K562 (cell line): ENCODE results near the gene NFE2. TPM values are rescaled to one million over a fixed set of nuclear protein-coding genes. Genes with fewer than 3 reads are reported as not detected.

Experiments
- ATAC-seq: fragments of 200-7000 bp; cut with Tn5 transposase; 3 replicates; pipeline ENCODE4 v1.9.1; 2020; ENCODE audit warnings: moderate library complexity
- BruUV-seq: library from RNA; stranded (reverse); fragments of 400-500 nt; replicated peaks from 2 replicates; lab custom pipeline; 2021; lab: Mats Ljungman, UMichigan
- CTCF ChIA-PET: fragments of 300-600 bp; formaldehyde crosslinking; extraction: SDS; loops from one replicate; lab custom pipeline; 2021; ENCODE audit warnings: low intra/inter-chr PET ratio; lab: Yijun Ruan, JAX
- POLR2A ChIA-PET: fragments of 300-600, 350-650 bp; sonication (Branson Sonifier 250); formaldehyde crosslinking; extraction: SDS; loops from one replicate; lab custom pipeline; 2021; ENCODE audit warnings: antibody characterized with exemption, inconsistent platforms; lab: Yijun Ruan, JAX
- DNase-seq, 4 experiments: peaks; one replicate each; pipeline versions ENCODE4 v3.0.0 to v3.0.0-alpha.2; 2011 to 2018; ENCODE audit warnings: low spot score in 3 of 4, mixed read lengths in 3 of 4; ENCODE audit errors: extremely low read depth in 1 of 4
- FAIRE-seq: peaks from 2 replicates; lab custom pipeline; 2011; peaks lifted over from hg19 to GRCh38; lab: Jason Lieb, UNC
- H2AFZ ChIP-seq: 2 replicates; pipeline ENCODE4 v1.6.0; 2011; ENCODE audit warnings: low read depth, low read length, control low read depth, inconsistent platforms
- H3K27ac ChIP-seq: fragments of 200-600 bp; 3 replicates; pipeline ENCODE4 v1.8.0; 2011; ENCODE audit warnings: low read depth, mild to moderate bottlenecking, control low read depth, inconsistent platforms, low read length, moderate library complexity, mixed read lengths; ENCODE audit errors: extremely low read depth
- H3K27me3 ChIP-seq, 2 experiments: fragments of 300-600 bp in 1 of 2; 2 replicates in 1 of 2; 3 replicates in 1 of 2; pipeline versions ENCODE4 v1.6.0 to v1.8.0; 2011; ENCODE audit warnings: inconsistent platforms in 2 of 2, low read length in 2 of 2, mild to moderate bottlenecking in 1 of 2, mixed read lengths in 1 of 2, moderate library complexity in 1 of 2; ENCODE audit not compliant: control insufficient read depth in 2 of 2, insufficient read depth in 2 of 2
- H3K36me3 ChIP-seq: fragments of 300-600 bp; 3 replicates; pipeline ENCODE4 v1.8.0; 2011; ENCODE audit warnings: mild to moderate bottlenecking, low read length, inconsistent platforms; ENCODE audit not compliant: control insufficient read depth, insufficient read depth
- H3K4me1 ChIP-seq, 2 experiments: fragments of 200-600 bp in 1 of 2; replicated peaks in 1 of 2; 2 replicates in 1 of 2; 3 replicates in 1 of 2; pipeline versions ENCODE4 v1.5.1 to v1.8.0; 2011; ENCODE audit warnings: inconsistent platforms in 2 of 2, low read length in 2 of 2, mild to moderate bottlenecking in 1 of 2, mixed read lengths in 1 of 2, moderate library complexity in 1 of 2; ENCODE audit not compliant: control insufficient read depth in 2 of 2, insufficient read depth in 2 of 2
- H3K4me2 ChIP-seq: 2 replicates; pipeline ENCODE4 v1.6.1; 2011; ENCODE audit warnings: low read length, control low read depth, inconsistent platforms, mixed read lengths; ENCODE audit not compliant: insufficient read depth
- H3K4me3 ChIP-seq: fragments of 200-600 bp; sonication (generic), shearing (Covaris generic); 2 replicates; pipeline ENCODE4 v1.5.1; 2016; ENCODE audit warnings: control low read depth, inconsistent platforms
- H3K79me2 ChIP-seq: fragments of 200-600 bp; 3 replicates; pipeline ENCODE4 v1.8.0; 2011; ENCODE audit warnings: low read length, inconsistent platforms; ENCODE audit not compliant: control insufficient read depth, insufficient read depth
- H3K9ac ChIP-seq, 2 experiments: 2 replicates each; pipeline versions ENCODE4 v1.6.0 to v1.6.1; 2011; ENCODE audit warnings: low read depth in 2 of 2, low read length in 2 of 2, control low read depth in 1 of 2, inconsistent platforms in 1 of 2, mild to moderate bottlenecking in 1 of 2, mixed read lengths in 1 of 2; ENCODE audit not compliant: insufficient read depth in 1 of 2
- H3K9me1 ChIP-seq: one replicate; pipeline ENCODE4 v1.6.0; 2011; ENCODE audit warnings: inconsistent platforms, mild to moderate bottlenecking, low read length, moderate library complexity; ENCODE audit not compliant: control insufficient read depth, insufficient read depth
- H3K9me3 ChIP-seq: replicated peaks from 2 replicates; pipeline ENCODE4 v1.5.1; 2011; ENCODE audit warnings: low read depth, low read length, inconsistent platforms; ENCODE audit not compliant: control insufficient read depth, insufficient read depth
- H4K20me1 ChIP-seq: replicated peaks from 2 replicates; pipeline ENCODE4 v1.6.1; 2011; ENCODE audit warnings: low read length, inconsistent platforms, mixed read lengths; ENCODE audit not compliant: control insufficient read depth, insufficient read depth
- CBFA2T2 ChIP-seq: fragments of 450-650 bp; conservative IDR thresholded peaks from 2 replicates; pipeline ENCODE4 v1.6.1; 2017; ENCODE audit warnings: mild to moderate bottlenecking
- CXXC5 ChIP-seq: fragments of 250-450 bp; sonication (Bioruptor Pico); IDR thresholded peaks from 2 replicates; pipeline ENCODE4 v1.8.0; 2022; ENCODE audit warnings: inconsistent platforms, mild to moderate bottlenecking, moderate library complexity
- ELF1 ChIP-seq: fragments of 200-800 bp; sonication (Bioruptor generic); IDR thresholded peaks from 2 replicates; pipeline ENCODE4 v1.6.1; 2016; ENCODE audit warnings: missing genetic modification characterization, missing compliant biosample characterization
- FOXK2 ChIP-seq, 2 experiments: fragments of 450-650 bp; IDR thresholded peaks in 1 of 2; conservative IDR thresholded peaks in 1 of 2; 2 replicates each; pipeline ENCODE4 v1.6.1; 2016; ENCODE audit warnings: low read depth in 2 of 2, mild to moderate bottlenecking in 1 of 2
- MAFF ChIP-seq: IDR thresholded peaks from 2 replicates; pipeline ENCODE4 v1.6.1; 2012; ENCODE audit warnings: low read length, improper control_type of control experiment
- PML ChIP-seq: IDR thresholded peaks from 2 replicates; pipeline ENCODE4 v1.6.1; 2012; ENCODE audit warnings: low read length, inconsistent platforms
- RFX7 ChIP-seq: fragments of 250-450 bp; sonication (Bioruptor Pico); IDR thresholded peaks from 2 replicates; pipeline ENCODE4 v1.5.1; 2021; ENCODE audit warnings: mild to moderate bottlenecking
- STAT5A ChIP-seq: IDR thresholded peaks from 2 replicates; pipeline ENCODE4 v1.6.1; 2012; ENCODE audit warnings: low read length, inconsistent platforms, borderline replicate concordance
- ZNF143 ChIP-seq: sonication (generic); formaldehyde crosslinking; IDR thresholded peaks from 2 replicates; pipeline ENCODE4 v1.9.0; 2022; ENCODE audit warnings: mild to moderate bottlenecking, missing genetic modification reagents
- ZNF165 ChIP-seq: fragments of 250-450 bp; sonication (Bioruptor Pico); IDR thresholded peaks from 2 replicates; pipeline ENCODE4 v1.4.0; 2020; ENCODE audit warnings: borderline replicate concordance
- ZNF3 ChIP-seq: fragments of 250-450 bp; sonication (Bioruptor Pico); IDR thresholded peaks from 2 replicates; pipeline ENCODE4 v1.5.0; 2021; ENCODE audit warnings: mild to moderate bottlenecking, moderate library complexity
- ZNF398 ChIP-seq: fragments of 250-450 bp; sonication (Bioruptor Pico); IDR thresholded peaks from 2 replicates; pipeline ENCODE4 v1.8.0; 2021; ENCODE audit warnings: moderate library complexity, mild to moderate bottlenecking, inconsistent platforms
- WGBS: fragments of 100-300 bp; shearing (Covaris generic); methylation state at CpG from one replicate; pipeline ENCODE4 v1.1.6; 2016; ENCODE audit warnings: low coverage, mixed read lengths; ENCODE audit not compliant: insufficient coverage; ENCODE audit errors: missing lambda C conversion rate; 5-methylcytosine and 5-hydroxymethylcytosine counted together
- in situ Hi-C: fragments of 300-500 bp; cut with MboI; formaldehyde crosslinking; loops from 4 replicates; pipeline ENCODE4 v1.15.0; 2018; ENCODE audit warnings: inconsistent platforms, mixed read lengths
- intact Hi-C: fragments of 100-400 bp; cut with micrococcal nuclease; formaldehyde crosslinking; loops from 2 replicates; pipeline ENCODE4 v1.14.2; 2022
- polyA plus RNA-seq, 8 experiments: library from polyadenylated mRNA; depleted of rRNA in 4 of 8; stranded (reverse) in 5 of 8; unstranded in 3 of 8; fragments of >200 nt; fragmentation: Nextera tagmentation in 2 of 8; fragmentation: Illumina TruSeq in 1 of 8; extraction: Ambion mirVana in 2 of 8; extraction: Trizol in 1 of 8; gene quantifications; 2 replicates each; pipeline versions ENCODE4 v1.2.1 to v1.2.3, GENCODE V29; 2011 to 2014; ENCODE audit warnings: inconsistent platforms in 1 of 8, missing spikeins in 1 of 8
- total RNA-seq, 7 experiments: library from RNA; depleted of rRNA in 6 of 7; stranded (reverse); fragments of >200 nt in 6 of 7; fragmentation: Illumina TruSeq in 2 of 7; extraction: Trizol in 2 of 7; gene quantifications; 2 replicates each; pipeline versions ENCODE4 v1.2.1 to v1.2.3, GENCODE V29; 2011 to 2021; ENCODE audit warnings: low replicate concordance in 1 of 7
- TF ChIP-seq, protein P1 (sequence below): sonication (generic); formaldehyde crosslinking; IDR thresholded peaks from 2 replicates; pipeline ENCODE4 v1.8.0; 2022; ENCODE audit warnings: mild to moderate bottlenecking, missing genetic modification reagents

The NFE2 gene
- total and polyA plus RNA-seq, 9 of the 15 experiments (the other 6 are each of a cell fraction or from before 2014, with no cell fraction given), result 12.3 to 282 (median 208) TPM

- no peak for TF ChIP-seq ZNF398 (CRISPR knock-in tag)
These were observed 13.3 kb downstream of the NFE2 start (continued) for GRCh38 chr12:54287261-54288157.

- peaks cover 61% of the 10 kb centered on the region for H4K20me1 ChIP-seq
- H3K9me3 ChIP-seq, result no peaks in the 10 kb centered on the region
- ChIA-PET POLR2A (interaction anchor here (0.7 to 5.3 kb wide), 29 partner anchors 8 to 113 kb away, joined by 3 to 110 read pairs (median 5); partner anchors contain the start of genes COPZ1 and ZNF385A), CTCF (interaction anchor here (0.5 to 1.3 kb wide), 2 partner anchors 82 to 274 kb away, joined by 3 read pairs; no protein-coding TSS in a partner anchor)
- peak overlapping the region; percentile 67 to 87; a peak in 3 of 4 replicates for H3K9ac ChIP-seq
- WGBS, result 3% methylated on average over 12 of the region's 12 CpGs
- H3K4me2 ChIP-seq, result peak overlapping the region; percentile 99
- intact Hi-C loops (loop anchor here (5.0 kb wide), 1 partner anchor 64 kb away; no protein-coding TSS in a partner anchor), in situ Hi-C loops (no loop called here)
- peak overlapping the region; percentile 71; the same call in 1 of the 2 replicates for H3K4me3 ChIP-seq
- no peaks in the 10 kb centered on the region for H3K9me1 ChIP-seq
- H3K4me1 ChIP-seq, result peaks cover 26 to 31% of the 10 kb centered on the region in 2 experiments; a peak in 4 of 5 replicates
- H3K27me3 ChIP-seq, result no peaks in the 10 kb centered on the region
- H3K36me3 ChIP-seq, result peaks cover 96% of the 10 kb centered on the region
- no TSS peak for BruUV-seq
- H2AFZ ChIP-seq, result no peak overlapping the region
- H3K79me2 ChIP-seq, result peaks cover 99% of the 10 kb centered on the region
- peak in 3 of 4 experiments; percentile 35 to 89 (median 61) for DNase-seq
- H3K27ac ChIP-seq, result peak overlapping the region; percentile 75
- ATAC-seq, result peak; percentile 73
- peak; percentile 87 for FAIRE-seq
- TF ChIP-seq ZNF3 (CRISPR knock-in tag), result no peak
- TF ChIP-seq CBFA2T2, result peak; percentile 78
- peak; percentile 66 to 80 for TF ChIP-seq FOXK2 (conservative IDR thresholded peaks at IDR 0.05 in 1 of 2, IDR thresholded peaks at IDR 0.05 in 1 of 2; ENCODE audit: low read depth in 2 of 2)
- TF ChIP-seq ZNF143 (CRISPR knock-in tag), result no peak
- TF ChIP-seq, protein P1, sequence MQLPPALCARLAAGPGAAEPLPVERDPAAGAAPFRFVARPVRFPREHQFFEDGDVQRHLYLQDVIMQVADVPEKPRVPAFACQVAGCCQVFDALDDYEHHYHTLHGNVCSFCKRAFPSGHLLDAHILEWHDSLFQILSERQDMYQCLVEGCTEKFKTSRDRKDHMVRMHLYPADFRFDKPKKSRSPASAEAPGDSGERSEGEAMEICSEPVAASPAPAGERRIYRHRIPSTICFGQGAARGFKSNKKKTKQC (CRISPR knock-in tag), result peak; percentile 54; the same call in 1 of the 2 replicates
- peak; percentile 64; the same call in 1 of the 2 replicates for TF ChIP-seq STAT5A
- TF ChIP-seq PML, result peak; percentile 47; the same call in 1 of the 2 replicates
- 0 out of 2 replicates have a peak, but pooled peaks have one; percentile 20 for TF ChIP-seq RFX7
- TF ChIP-seq CXXC5 (CRISPR knock-in tag), result peak; percentile 64; the same call in 1 of the 2 replicates
- no peak for TF ChIP-seq ZNF165 (CRISPR knock-in tag)
- no peak for TF ChIP-seq MAFF
- TF ChIP-seq ELF1 (tag), result no peak
These were observed 14.5 kb downstream of the NFE2 start for GRCh38 chr12:54286042-54287030.
